Measurements from ENCODE around the gene DBF4B. TPM values are rescaled to one million over a fixed set of nuclear protein-coding genes. Genes with fewer than 3 reads are reported as not detected.

DBF4B gene
- total and polyA plus RNA-seq, 2 of the 13 experiments (the other 11 are each of a cell fraction or from before 2014, with no cell fraction given): 11.7 to 13.2 TPM

DNA sequence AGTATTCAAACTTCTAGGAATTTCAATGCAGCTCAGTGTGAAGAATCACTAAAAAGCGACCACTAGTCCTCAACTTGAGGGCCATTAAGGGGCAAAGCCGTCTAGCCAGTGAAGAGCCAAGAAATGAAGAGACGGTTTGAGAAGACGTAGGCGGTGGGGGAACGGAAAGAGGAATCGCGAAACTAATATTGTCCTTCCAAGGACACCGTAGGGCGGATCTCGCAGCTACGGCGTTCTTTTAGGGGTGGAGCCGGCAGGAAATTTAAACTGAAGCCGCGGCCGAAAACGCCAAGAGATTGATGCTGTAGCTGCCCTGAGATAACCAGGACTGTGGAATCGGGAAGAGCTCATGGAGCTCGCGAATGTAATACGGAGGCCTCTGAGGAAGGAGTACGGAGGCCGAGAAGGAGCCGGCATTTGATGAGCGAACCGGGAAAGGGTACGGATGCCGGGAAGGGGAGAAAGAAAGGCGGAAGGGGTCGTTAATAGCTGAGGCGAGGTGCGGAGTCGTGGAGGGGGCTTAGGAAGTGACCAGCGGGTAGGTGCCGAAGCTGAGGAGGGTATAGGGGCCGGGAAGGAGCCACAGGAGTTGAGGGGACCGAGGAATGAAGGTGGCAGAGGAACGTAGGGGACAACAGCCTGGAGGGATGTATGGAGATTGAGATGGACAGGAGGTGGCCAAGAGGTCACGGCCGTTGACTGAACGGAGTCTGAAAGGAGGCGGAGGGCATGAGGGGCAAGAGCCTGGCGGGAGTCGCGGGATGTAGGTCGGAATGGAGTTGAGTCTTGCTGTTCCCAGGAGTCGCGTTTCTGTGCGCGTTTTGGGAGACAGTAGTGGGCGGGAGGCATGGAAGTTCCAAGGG is at the start of gene DBF4B (continued):
- TF ChIP-seq, protein P1, sequence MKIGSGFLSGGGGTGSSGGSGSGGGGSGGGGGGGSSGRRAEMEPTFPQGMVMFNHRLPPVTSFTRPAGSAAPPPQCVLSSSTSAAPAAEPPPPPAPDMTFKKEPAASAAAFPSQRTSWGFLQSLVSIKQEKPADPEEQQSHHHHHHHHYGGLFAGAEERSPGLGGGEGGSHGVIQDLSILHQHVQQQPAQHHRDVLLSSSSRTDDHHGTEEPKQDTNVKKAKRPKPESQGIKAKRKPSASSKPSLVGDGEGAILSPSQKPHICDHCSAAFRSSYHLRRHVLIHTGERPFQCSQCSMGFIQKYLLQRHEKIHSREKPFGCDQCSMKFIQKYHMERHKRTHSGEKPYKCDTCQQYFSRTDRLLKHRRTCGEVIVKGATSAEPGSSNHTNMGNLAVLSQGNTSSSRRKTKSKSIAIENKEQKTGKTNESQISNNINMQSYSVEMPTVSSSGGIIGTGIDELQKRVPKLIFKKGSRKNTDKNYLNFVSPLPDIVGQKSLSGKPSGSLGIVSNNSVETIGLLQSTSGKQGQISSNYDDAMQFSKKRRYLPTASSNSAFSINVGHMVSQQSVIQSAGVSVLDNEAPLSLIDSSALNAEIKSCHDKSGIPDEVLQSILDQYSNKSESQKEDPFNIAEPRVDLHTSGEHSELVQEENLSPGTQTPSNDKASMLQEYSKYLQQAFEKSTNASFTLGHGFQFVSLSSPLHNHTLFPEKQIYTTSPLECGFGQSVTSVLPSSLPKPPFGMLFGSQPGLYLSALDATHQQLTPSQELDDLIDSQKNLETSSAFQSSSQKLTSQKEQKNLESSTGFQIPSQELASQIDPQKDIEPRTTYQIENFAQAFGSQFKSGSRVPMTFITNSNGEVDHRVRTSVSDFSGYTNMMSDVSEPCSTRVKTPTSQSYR (CRISPR knock-in tag; IDR thresholded peaks at IDR 0.05; ENCODE audit: borderline replicate concordance): peak; percentile 31; the same call in 1 of the 2 replicates
- TF ChIP-seq SATB2 (CRISPR knock-in tag; IDR thresholded peaks at IDR 0.05) (no peak), ZNF383 (CRISPR knock-in tag; IDR thresholded peaks at IDR 0.05; ENCODE audit: borderline replicate concordance) (no peak), ZSCAN30 (CRISPR knock-in tag; IDR thresholded peaks at IDR 0.05) (no peak), KLF12 (CRISPR knock-in tag; IDR thresholded peaks at IDR 0.05; ENCODE audit: borderline replicate concordance) (peak; percentile 63; the same call in 1 of the 2 replicates), FOXK2 (IDR thresholded peaks at IDR 0.05) (no peak), GATAD1 (CRISPR knock-in tag; IDR thresholded peaks at IDR 0.05) (peak; percentile 97), GABPA (IDR thresholded peaks at IDR 0.05; ENCODE audit: low read depth, low read length) (no peak), GABPA (CRISPR knock-in tag; IDR thresholded peaks at IDR 0.05; ENCODE audit: low read depth) (peak; percentile 85), CAMTA2 (CRISPR knock-in tag; IDR thresholded peaks at IDR 0.05; ENCODE audit: borderline replicate concordance) (0 out of 2 replicates have a peak, but pooled peaks have one; percentile 62), ZBTB38 (CRISPR knock-in tag; IDR thresholded peaks at IDR 0.05) (peak; percentile 51; the same call in 1 of the 2 replicates), KAT8 (CRISPR knock-in tag; IDR thresholded peaks at IDR 0.05) (peak; percentile 97), ZNF75D (CRISPR knock-in tag; IDR thresholded peaks at IDR 0.05; ENCODE audit: borderline replicate concordance) (no peak), ZNF652 (CRISPR knock-in tag; IDR thresholded peaks at IDR 0.05; ENCODE audit: borderline replicate concordance, low read depth) (no peak; the same call in 1 of the 2 replicates), RBM39 (IDR thresholded peaks at IDR 0.05; ENCODE audit: low read depth, low read length, poor library complexity, severe bottlenecking) (peak; percentile 29)
- TF ChIP-seq, protein P2, sequence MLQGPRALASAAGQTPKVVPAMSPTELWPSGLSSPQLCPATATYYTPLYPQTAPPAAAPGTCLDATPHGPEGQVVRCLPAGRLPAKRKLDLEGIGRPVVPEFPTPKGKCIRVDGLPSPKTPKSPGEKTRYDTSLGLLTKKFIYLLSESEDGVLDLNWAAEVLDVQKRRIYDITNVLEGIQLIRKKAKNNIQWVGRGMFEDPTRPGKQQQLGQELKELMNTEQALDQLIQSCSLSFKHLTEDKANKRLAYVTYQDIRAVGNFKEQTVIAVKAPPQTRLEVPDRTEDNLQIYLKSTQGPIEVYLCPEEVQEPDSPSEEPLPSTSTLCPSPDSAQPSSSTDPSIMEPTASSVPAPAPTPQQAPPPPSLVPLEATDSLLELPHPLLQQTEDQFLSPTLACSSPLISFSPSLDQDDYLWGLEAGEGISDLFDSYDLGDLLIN (CRISPR knock-in tag; IDR thresholded peaks at IDR 0.05; ENCODE audit: borderline replicate concordance): no peak
- TF ChIP-seq, protein P3, sequence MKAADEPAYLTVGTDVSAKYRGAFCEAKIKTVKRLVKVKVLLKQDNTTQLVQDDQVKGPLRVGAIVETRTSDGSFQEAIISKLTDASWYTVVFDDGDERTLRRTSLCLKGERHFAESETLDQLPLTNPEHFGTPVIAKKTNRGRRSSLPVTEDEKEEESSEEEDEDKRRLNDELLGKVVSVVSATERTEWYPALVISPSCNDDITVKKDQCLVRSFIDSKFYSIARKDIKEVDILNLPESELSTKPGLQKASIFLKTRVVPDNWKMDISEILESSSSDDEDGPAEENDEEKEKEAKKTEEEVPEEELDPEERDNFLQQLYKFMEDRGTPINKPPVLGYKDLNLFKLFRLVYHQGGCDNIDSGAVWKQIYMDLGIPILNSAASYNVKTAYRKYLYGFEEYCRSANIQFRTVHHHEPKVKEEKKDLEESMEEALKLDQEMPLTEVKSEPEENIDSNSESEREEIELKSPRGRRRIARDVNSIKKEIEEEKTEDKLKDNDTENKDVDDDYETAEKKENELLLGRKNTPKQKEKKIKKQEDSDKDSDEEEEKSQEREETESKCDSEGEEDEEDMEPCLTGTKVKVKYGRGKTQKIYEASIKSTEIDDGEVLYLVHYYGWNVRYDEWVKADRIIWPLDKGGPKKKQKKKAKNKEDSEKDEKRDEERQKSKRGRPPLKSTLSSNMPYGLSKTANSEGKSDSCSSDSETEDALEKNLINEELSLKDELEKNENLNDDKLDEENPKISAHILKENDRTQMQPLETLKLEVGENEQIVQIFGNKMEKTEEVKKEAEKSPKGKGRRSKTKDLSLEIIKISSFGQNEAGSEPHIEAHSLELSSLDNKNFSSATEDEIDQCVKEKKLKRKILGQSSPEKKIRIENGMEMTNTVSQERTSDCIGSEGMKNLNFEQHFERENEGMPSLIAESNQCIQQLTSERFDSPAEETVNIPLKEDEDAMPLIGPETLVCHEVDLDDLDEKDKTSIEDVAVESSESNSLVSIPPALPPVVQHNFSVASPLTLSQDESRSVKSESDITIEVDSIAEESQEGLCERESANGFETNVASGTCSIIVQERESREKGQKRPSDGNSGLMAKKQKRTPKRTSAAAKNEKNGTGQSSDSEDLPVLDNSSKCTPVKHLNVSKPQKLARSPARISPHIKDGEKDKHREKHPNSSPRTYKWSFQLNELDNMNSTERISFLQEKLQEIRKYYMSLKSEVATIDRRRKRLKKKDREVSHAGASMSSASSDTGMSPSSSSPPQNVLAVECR (CRISPR knock-in tag; IDR thresholded peaks at IDR 0.05; ENCODE audit: borderline replicate concordance): peak; percentile 99
- TF ChIP-seq, protein P4, sequence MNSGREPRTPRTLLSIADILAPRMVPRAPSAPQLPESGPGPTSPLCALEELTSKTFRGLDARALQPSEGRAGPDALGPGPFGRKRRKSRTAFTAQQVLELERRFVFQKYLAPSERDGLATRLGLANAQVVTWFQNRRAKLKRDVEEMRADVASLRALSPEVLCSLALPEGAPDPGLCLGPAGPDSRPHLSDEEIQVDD (CRISPR knock-in tag; IDR thresholded peaks at IDR 0.05; ENCODE audit: borderline replicate concordance): no peak
- TF ChIP-seq, protein P5, sequence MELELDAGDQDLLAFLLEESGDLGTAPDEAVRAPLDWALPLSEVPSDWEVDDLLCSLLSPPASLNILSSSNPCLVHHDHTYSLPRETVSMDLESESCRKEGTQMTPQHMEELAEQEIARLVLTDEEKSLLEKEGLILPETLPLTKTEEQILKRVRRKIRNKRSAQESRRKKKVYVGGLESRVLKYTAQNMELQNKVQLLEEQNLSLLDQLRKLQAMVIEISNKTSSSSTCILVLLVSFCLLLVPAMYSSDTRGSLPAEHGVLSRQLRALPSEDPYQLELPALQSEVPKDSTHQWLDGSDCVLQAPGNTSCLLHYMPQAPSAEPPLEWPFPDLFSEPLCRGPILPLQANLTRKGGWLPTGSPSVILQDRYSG (CRISPR knock-in tag; IDR thresholded peaks at IDR 0.05): peak; percentile 1; the same call in 1 of the 2 replicates

Measured in HepG2 (cell line).